MM.1S (cell line): ENCODE data around the gene OR51Q1.

ENCODE experiments used
- DNase-seq: peaks from one replicate; pipeline ENCODE4 v3.0.0-alpha.2; 2015
- H2AFZ ChIP-seq: fragments of 300-600 bp; sonication (generic); 2 replicates; pipeline ENCODE4 v1.6.0; 2016; ENCODE audit warnings: antibody characterized with exemption, low read length
- H3F3A ChIP-seq: fragments of 300-600 bp; sonication (generic); 2 replicates; pipeline ENCODE4 v1.6.1; 2016; ENCODE audit warnings: mild to moderate bottlenecking, antibody characterized with exemption, low read length, moderate library complexity, mixed read lengths; ENCODE audit not compliant: insufficient read depth
- H3K27ac ChIP-seq: fragments of 300-600 bp; sonication (generic); 2 replicates; pipeline ENCODE4 v1.5.1; 2016; ENCODE audit warnings: mild to moderate bottlenecking, low read length
- H3K27me3 ChIP-seq: fragments of 300-600 bp; sonication (generic); replicated peaks from 2 replicates; pipeline ENCODE4 v1.6.0; 2016; ENCODE audit warnings: low read length; ENCODE audit not compliant: insufficient read depth
- H3K36me3 ChIP-seq: fragments of 300-600 bp; sonication (generic); replicated peaks from 2 replicates; pipeline ENCODE4 v1.6.1; 2016; ENCODE audit warnings: mild to moderate bottlenecking, low read length, mixed read lengths; ENCODE audit not compliant: insufficient read depth
- H3K4me1 ChIP-seq: fragments of 300-600 bp; sonication (generic); 2 replicates; pipeline ENCODE4 v1.6.1; 2016; ENCODE audit warnings: low read length, mixed read lengths
- H3K4me2 ChIP-seq: fragments of 300-600 bp; sonication (generic); 2 replicates; pipeline ENCODE4 v1.6.0; 2016; ENCODE audit warnings: low read depth, low read length
- H3K4me3 ChIP-seq: fragments of 300-600 bp; sonication (generic); 2 replicates; pipeline ENCODE4 v1.5.1; 2016; ENCODE audit warnings: low read length, mixed read lengths
- H3K79me2 ChIP-seq: fragments of 300-600 bp; sonication (generic); 2 replicates; pipeline ENCODE4 v1.6.1; 2016; ENCODE audit warnings: mixed run types, low read length, mixed read lengths
- H3K9ac ChIP-seq: fragments of 300-600 bp; sonication (generic); 2 replicates; pipeline ENCODE4 v1.6.1; 2016; ENCODE audit warnings: low read length, mixed read lengths
- H3K9me2 ChIP-seq: fragments of 300-600 bp; sonication (generic); replicated peaks from 2 replicates; pipeline ENCODE4 v1.6.1; 2016; ENCODE audit warnings: mild to moderate bottlenecking, low read length, mixed read lengths; ENCODE audit not compliant: insufficient read depth
- H3K9me3 ChIP-seq: fragments of 300-600 bp; sonication (generic); replicated peaks from 2 replicates; pipeline ENCODE4 v1.6.1; 2016; ENCODE audit warnings: mild to moderate bottlenecking, low read length, mixed read lengths; ENCODE audit not compliant: insufficient read depth
- H4K20me1 ChIP-seq: fragments of 300-600 bp; sonication (generic); 2 replicates; pipeline ENCODE4 v1.6.1; 2016; ENCODE audit warnings: mild to moderate bottlenecking, low read length, moderate library complexity, mixed read lengths; ENCODE audit not compliant: insufficient read depth
- EZH2 ChIP-seq: fragments of 300-600 bp; sonication (generic); optimal IDR thresholded peaks from 2 replicates; pipeline ENCODE3; 2017; ENCODE audit warnings: low read depth, mild to moderate bottlenecking, antibody characterized with exemption, low read length, mixed read lengths
- EZH2phosphoT487 ChIP-seq: fragments of 300-600 bp; sonication (generic); IDR thresholded peaks from 2 replicates; pipeline ENCODE4 v1.6.1; 2018; ENCODE audit warnings: antibody characterized with exemption, low read length
- TF ChIP-seq, protein P1 (sequence below): fragments of 300-600 bp; sonication (generic); IDR thresholded peaks from 2 replicates; pipeline ENCODE4 v1.5.1; 2016; ENCODE audit warnings: antibody characterized with exemption, low read length, mixed read lengths

Gene OR51Q1

DNA sequence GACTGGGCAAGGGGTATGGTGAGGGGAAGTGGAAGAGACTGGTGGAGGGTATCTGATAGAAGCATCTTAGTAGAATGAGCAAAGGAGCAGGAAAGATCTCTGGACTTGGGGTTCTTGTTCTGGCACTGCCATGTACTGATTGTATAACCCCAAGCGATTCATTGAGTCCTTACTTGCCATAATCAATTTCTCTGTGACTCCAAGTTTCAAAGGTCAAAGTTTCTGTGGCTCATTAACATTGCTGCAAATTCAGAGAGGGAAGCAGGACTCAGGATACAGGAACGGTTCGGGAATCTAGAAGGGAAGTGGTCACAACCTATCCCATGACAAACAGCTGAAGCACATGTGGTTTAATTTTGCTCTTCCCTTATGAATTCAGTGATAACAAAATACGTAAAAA is 27.5 kb downstream of the OR51Q1 start:
- TF ChIP-seq EZH2: no peak
- no peak for TF ChIP-seq EZH2phosphoT487
- TF ChIP-seq, protein P1, sequence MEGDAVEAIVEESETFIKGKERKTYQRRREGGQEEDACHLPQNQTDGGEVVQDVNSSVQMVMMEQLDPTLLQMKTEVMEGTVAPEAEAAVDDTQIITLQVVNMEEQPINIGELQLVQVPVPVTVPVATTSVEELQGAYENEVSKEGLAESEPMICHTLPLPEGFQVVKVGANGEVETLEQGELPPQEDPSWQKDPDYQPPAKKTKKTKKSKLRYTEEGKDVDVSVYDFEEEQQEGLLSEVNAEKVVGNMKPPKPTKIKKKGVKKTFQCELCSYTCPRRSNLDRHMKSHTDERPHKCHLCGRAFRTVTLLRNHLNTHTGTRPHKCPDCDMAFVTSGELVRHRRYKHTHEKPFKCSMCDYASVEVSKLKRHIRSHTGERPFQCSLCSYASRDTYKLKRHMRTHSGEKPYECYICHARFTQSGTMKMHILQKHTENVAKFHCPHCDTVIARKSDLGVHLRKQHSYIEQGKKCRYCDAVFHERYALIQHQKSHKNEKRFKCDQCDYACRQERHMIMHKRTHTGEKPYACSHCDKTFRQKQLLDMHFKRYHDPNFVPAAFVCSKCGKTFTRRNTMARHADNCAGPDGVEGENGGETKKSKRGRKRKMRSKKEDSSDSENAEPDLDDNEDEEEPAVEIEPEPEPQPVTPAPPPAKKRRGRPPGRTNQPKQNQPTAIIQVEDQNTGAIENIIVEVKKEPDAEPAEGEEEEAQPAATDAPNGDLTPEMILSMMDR: no peak
- Histone ChIP-seq H3K27ac (no peak overlapping the region), H3K79me2 (no peaks in the 10 kb centered on the region), H3K36me3 (no peaks in the 10 kb centered on the region), H3K27me3 (no peaks in the 10 kb centered on the region), H3K9me2 (no peaks in the 10 kb centered on the region), H4K20me1 (no peaks in the 10 kb centered on the region), H3K9ac (no peak overlapping the region), H3K4me1 (no peaks in the 10 kb centered on the region), H3K9me3 (no peaks in the 10 kb centered on the region), H2AFZ (no peak overlapping the region), H3F3A (no peaks in the 10 kb centered on the region), H3K4me2 (no peak overlapping the region), H3K4me3 (no peak overlapping the region)
- no peak for DNase-seq

DNA sequence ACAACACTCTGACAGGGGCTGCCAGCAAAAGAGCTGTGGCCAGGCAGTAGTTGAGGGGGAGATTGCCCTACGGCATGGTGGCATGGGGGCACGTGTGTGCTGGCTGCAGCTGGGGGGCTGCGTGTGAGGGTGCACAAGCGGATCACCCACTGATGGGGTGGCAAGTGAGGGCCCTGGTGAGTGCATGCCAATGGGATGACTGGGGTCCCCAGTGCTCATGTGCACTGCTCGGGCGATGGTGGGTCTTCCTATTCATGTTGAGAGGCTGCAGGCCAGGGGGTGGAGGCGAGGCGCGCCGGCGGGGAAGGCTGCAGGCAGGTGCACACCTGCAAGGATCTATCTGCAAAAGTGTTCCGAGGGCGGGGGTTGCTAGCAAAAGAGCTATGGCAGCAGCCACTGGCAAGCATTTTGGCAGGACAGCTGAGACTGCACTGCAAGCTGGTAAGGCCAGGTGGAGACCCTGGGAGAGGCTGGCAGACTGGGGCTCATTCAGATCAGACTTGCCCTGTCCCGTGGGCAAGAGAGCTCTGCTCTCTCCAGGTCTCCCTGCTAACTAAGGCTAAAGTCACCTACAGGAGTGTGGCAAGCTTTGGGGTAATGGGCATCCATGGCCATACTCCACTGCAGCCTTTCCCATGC is 39.2 kb downstream of the OR51Q1 start:
- no peak for TF ChIP-seq EZH2
- Histone ChIP-seq H3K4me2 (no peak overlapping the region), H2AFZ (no peak overlapping the region), H3K9ac (no peak overlapping the region), H3F3A (no peaks in the 10 kb centered on the region), H3K9me3 (no peaks in the 10 kb centered on the region), H4K20me1 (no peaks in the 10 kb centered on the region), H3K4me1 (no peaks in the 10 kb centered on the region), H3K27ac (no peak overlapping the region), H3K79me2 (no peaks in the 10 kb centered on the region), H3K9me2 (no peaks in the 10 kb centered on the region), H3K36me3 (no peaks in the 10 kb centered on the region), H3K27me3 (no peaks in the 10 kb centered on the region), H3K4me3 (no peak overlapping the region)
- no peak for DNase-seq

DNA sequence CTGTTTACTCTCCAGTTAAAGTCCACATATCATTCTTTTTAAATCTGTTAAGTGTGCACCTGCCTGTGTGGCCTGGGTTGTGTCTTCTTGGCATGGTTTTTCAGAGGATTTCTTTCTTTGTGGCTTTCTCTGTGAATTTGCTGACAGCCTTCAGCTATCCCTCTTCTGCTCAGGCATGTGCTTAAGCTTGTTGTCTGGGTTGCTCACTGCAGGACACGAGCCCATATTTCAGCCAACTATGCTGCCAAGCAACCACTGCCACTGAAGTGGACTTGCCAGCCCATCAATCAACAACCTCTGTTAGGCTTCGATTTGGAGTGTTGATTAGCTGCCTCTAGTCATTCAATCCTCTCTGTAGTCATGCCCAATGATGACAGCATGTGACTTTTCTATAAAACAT is 45.6 kb downstream of the OR51Q1 start:
- H3K9ac ChIP-seq: no peak overlapping the region
- H3K79me2 ChIP-seq: no peaks in the 10 kb centered on the region
- no peak overlapping the region for H3K4me3 ChIP-seq
- H3K27ac ChIP-seq: no peak overlapping the region
- TF ChIP-seq, protein P1: no peak
- TF ChIP-seq EZH2phosphoT487: no peak
- TF ChIP-seq EZH2: no peak
- no peaks in the 10 kb centered on the region for H3F3A ChIP-seq
- no peaks in the 10 kb centered on the region for H3K9me2 ChIP-seq
- no peaks in the 10 kb centered on the region for H3K9me3 ChIP-seq
- no peaks in the 10 kb centered on the region for H3K27me3 ChIP-seq
- H4K20me1 ChIP-seq: no peaks in the 10 kb centered on the region
- H2AFZ ChIP-seq: no peak overlapping the region
- H3K4me1 ChIP-seq: no peaks in the 10 kb centered on the region
- no peak overlapping the region for H3K4me2 ChIP-seq
- no peak for DNase-seq
- H3K36me3 ChIP-seq: no peaks in the 10 kb centered on the region
